HG03066 (cell line): ENCODE data around the gene GH1.
"Not testable (repeated sequence)": the region's sequence is repeated elsewhere in the genome, so short reads cannot be mapped to it uniquely, and the experiment has no call there.

Experiments
- ATAC-seq: cut with Tn5 transposase; IDR thresholded peaks from one replicate; pipeline ENCODE4 v1.9.1; 2021; ENCODE audit warnings: low read depth; ENCODE audit not compliant: unreplicated experiment

The GH1 gene

GRCh38 chr17:63928172-63928666 is 9.6 kb upstream of the GH1 start:
- ATAC-seq = no peak

DNA sequence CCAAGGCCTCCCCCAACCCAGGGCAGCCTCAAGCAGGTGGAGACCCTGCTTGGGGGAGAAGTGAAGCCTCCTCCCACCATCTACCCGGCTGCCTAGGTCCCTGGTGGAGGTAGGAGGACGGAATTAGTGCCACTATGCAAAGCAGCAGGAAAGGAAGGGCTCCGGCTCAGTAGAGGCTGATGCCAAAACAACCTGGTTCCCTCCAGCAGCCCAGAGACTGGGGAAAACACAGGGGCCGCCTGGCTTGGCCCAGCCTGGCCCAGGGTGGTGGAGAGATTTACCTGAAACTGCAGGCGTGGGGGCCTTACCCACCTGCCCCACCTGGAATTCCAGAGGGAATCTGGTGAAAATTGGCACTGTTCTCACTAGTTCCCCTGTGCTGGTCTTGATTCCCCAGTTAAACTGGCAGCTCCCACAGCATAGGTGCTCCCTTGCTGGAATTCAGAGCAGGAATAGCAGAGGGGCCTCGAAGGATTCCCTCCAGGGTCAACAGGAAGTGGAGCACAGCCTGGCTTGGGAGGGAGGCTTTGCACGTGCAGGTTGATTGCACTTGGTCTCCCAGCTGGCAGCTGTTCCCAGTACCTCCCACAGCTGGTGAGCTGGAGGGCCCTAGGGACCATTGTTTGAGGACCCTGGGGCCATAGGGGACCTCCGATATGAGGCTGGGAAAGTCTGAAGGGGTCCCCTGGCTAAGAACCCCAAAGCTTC is 9.0 kb upstream of the GH1 start:
- ATAC-seq = no peak

GRCh38 chr17:63926164-63926563 is 7.5 kb upstream of the GH1 start:
- ATAC-seq = no peak

DNA sequence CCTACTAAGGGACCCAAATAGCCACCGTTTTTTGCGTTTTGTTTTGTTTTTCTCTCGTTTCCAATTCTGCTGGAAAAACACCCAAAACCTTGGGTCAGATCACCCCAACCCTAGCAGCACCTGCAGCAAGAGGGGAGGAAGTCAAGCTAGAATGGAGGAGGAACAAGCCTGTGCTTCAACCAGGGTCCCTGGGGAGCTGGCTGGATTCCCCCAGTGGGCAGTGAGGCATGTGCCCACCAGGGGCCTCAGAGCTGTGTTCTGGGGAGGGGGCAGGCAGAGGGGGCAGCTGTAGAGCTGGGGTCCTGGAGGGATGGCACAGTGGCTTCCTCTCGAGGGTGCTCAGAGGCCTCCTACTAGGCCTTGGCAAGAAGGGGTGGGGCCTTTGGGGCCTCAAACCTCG is 7.0 kb upstream of the GH1 start:
- ATAC-seq = no peak

GRCh38 chr17:63922402-63922801 is 3.8 kb upstream of the GH1 start:
- ATAC-seq = not testable (repeated sequence)

GRCh38 chr17:63920779-63921178 is 2.1 kb upstream of the GH1 start:
- ATAC-seq = not testable (repeated sequence)

GRCh38 chr17:63920050-63920449 is 1.4 kb upstream of the GH1 start:
- not testable (repeated sequence) for ATAC-seq

DNA sequence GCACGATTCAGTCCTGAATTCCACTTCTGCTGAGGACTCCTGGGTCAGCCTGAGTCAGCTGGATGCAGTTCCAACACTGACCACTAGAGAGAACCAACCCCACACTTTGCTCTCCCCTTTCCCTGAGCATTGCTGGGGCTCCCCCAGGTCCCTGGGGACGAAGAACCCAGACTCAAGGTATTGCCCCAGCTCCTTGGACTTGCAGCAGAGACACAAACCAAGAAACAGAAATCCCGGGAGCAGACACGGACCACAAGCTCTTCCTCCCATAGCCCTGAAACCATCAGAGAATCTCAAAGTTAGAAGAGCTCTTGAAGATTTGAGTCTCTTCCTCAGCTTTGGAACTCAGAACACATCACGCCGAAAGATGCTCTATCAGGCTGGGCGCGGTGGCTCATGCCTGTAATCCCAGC is 678 bp upstream of the GH1 start:
- ATAC-seq = no peak

DNA sequence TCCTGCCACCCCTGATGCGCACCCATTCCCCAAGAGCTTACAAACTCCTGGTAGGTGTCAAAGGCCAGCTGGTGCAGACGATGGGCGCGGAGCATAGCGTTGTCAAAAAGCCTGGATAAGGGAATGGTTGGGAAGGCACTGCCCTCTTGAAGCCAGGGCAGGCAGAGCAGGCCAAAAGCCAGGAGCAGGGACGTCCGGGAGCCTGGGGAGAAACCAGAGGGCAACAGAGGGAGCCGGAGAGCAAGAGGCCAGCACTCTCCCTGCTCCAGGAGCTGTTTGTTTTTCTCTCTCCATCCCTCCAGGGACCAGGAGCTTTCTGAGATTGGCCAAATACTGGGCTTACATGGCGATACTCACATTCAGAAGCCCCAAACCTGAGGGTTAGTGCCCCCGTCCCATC is 334 bp downstream of the GH1 start:
- no peak for ATAC-seq

DNA sequence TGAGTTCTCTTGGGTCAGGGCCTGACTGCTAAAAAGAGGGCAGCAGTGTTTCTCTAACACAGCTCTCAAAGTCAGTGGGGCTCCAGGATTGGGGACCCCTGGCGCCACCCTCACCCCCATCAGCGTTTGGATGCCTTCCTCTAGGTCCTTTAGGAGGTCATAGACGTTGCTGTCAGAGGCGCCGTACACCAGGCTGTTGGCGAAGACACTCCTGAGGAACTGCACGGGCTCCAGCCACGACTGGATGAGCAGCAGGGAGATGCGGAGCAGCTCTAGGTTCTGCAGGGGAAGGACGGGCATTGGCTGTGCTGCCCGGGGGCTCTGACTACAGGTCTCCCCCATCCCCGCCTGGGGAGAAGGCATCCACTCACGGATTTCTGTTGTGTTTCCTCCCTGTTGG is 993 bp downstream of the GH1 start:
- no peak for ATAC-seq

GRCh38 chr17:63917206-63917605 is 1.4 kb downstream of the GH1 start:
- ATAC-seq = not testable (repeated sequence)

GRCh38 chr17:63916566-63917185 is 2.0 kb downstream of the GH1 start:
- no peak for ATAC-seq

- ATAC-seq = not testable (repeated sequence)
Observed at GRCh38 chr17:63915753-63916152, 2.9 kb downstream of the GH1 start.

DNA sequence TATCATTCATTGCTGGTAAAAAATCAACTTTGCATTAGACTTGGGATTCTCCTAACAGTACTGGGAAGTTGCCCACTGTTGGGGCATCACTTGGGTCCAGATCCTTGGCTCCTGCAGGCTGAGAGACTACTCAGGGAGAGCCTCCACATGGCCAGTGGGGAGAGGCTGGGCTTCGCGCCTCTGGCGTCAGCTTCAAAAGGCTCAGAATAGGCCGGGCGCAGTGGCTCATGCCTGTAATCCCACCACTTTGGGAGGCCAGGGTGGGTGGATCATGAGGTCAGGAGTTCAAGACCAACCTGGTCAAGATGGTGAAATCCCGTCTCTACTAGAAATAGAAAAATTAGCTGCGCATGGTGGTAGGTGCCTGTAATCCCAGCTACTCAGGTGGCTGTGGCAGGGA is 4.2 kb downstream of the GH1 start:
- ATAC-seq = no peak

DNA sequence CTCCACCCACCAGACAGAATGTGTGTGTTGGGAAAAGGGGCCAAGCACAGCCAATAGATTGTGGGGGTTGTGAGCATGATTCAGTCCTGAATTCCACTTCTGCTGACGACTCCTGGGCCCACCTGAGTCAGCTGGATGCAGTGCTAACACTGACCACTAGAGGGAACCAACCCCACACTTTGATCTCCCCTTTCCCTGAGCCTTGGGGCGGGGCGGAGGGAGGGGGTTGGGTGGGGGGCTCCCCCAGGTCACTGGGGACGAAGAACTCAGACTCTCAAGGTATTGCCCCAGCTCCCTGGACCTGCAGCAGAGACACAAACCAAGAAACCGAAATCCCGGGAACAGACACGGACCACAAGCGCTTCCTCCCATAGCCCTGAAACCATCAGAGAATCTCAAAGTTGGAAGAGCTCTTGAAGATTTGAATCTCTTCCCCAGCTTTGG is 7.0 kb downstream of the GH1 start:
- no peak for ATAC-seq

GRCh38 chr17:63911041-63911635 is 7.5 kb downstream of the GH1 start, which contains the start of gene CSHL1:
Gene CSHL1, minus strand, starts transcription at chr17:63911258. Its CDS starts 62 bp downstream, at chr17:63911196.
- no peak for ATAC-seq

DNA sequence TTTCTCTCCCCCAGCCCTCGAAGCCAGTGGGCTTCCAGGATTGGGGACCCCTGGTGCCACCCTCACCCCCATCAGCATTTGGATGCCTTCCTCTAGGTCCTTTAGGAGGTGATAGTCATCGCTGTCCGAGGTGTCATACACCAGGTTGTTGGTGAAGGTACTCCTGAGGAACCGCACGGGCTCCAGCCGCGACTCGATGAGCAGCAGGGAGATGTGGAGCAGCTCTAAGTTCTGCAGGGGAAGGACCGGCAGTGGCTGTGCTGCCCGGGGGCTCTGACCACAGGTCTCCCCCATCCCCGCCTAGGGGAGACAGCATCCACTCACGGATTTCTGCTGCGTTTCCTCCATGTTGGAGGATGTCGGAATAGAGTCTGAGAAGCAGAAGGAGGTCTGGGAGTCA is 8.5 kb downstream of the GH1 start:
- no peak for ATAC-seq

DNA sequence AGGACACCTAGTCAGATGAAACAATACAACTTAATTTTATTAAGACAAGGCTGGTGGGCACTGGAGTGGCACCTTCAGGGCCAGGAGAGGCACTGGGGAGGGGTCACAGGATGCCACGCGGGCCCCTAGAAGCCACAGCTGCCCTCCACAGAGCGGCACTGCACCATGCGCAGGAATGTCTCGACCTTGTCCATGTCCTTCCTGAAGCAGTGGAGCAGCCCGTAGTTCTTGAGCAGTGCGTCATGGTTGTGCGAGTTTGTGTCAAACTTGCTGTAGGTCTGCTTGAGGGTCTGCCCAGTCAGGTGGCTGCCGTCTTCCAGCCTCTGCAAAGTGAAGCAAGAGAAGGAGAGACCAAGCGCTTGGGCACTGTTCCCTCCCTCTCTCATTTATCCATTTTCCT is 9.1 kb downstream of the GH1 start:
- not testable (repeated sequence) for ATAC-seq

GRCh38 chr17:63907161-63907778 is 11.4 kb downstream of the GH1 start:
- not testable (repeated sequence) for ATAC-seq

- not testable (repeated sequence) for ATAC-seq
Observed at GRCh38 chr17:63904796-63905195, 13.8 kb downstream of the GH1 start.

- not testable (repeated sequence) for ATAC-seq
Observed at GRCh38 chr17:63903787-63904201, 14.8 kb downstream of the GH1 start.
